ENCODE results near the gene TRIM46.
"Not testable (repeated sequence)": the region's sequence is repeated elsewhere in the genome, so short reads cannot be mapped to it uniquely, and the experiment has no call there.

TRIM46 gene

GRCh38 chr1:155210314-155211104 is 36.9 kb downstream of the TRIM46 start:
- Mint-ChIP-seq H3K36me3 (ENCODE audit: low read depth) (no peaks in the 10 kb centered on the region), H3K27me3 (ENCODE audit: low read depth, poor library complexity) (no peaks in the 10 kb centered on the region), H3K4me3 (peak overlapping the region; percentile 93), H3K9me3 (no peaks in the 10 kb centered on the region), H3K27ac (no peak overlapping the region), H3K4me1 (peaks cover 39% of the 10 kb centered on the region)
- no peak for TF ChIP-seq CTCF (IDR thresholded peaks at IDR 0.05)
- no peak for DNase-seq

DNA sequence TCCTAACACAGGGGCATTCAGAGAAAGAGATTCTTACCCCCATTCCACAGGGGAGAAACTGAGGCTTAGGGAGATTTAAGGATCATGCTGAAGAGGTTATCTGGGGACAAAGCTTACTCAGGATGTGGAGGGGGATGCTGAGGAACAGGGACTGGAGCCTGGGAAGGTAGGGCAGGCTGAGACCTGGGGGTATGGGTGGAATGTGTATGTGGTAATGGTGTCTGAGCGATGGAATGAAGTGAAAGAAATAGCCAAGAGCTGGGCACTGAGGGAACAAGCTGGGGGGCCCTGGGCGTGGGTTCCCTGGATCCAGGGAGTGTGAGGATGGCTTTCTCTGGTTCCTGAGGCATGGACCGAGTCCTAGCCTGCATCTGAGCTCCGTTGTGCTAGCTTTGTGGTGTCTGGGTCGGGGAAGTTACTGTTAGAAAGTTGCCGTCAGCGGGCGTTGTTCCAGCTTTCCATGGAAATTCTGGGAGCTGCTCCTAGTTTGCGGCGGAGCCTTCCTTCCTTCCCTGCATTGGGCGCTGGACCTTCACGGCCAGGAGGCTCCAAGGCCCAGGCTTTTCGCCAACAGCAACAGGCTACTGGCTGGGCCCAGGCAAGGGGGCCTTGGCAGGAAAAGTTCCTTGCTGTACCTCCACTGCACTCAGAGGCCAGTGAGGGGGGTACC is 37.9 kb downstream of the TRIM46 start:
- H3K27me3 Mint-ChIP-seq (ENCODE audit: low read depth, poor library complexity); H3K4me3 Mint-ChIP-seq: not testable (repeated sequence)

GRCh38 chr1:155212051-155212440 is 38.4 kb downstream of the TRIM46 start:
- H3K4me1 Mint-ChIP-seq, result peaks cover 27% of the 10 kb centered on the region
- H3K27me3 Mint-ChIP-seq (ENCODE audit: low read depth, poor library complexity); H3K4me3 Mint-ChIP-seq; H3K27ac Mint-ChIP-seq; H3K36me3 Mint-ChIP-seq (ENCODE audit: low read depth); H3K9me3 Mint-ChIP-seq; DNase-seq: not testable (repeated sequence)

More for the DNA sequence above, 37.9 kb downstream of the TRIM46 start:
- H3K36me3 Mint-ChIP-seq (ENCODE audit: low read depth); H3K9me3 Mint-ChIP-seq; H3K27ac Mint-ChIP-seq; DNase-seq: not testable (repeated sequence)
- peaks cover 33% of the 10 kb centered on the region for H3K4me1 Mint-ChIP-seq

DNA sequence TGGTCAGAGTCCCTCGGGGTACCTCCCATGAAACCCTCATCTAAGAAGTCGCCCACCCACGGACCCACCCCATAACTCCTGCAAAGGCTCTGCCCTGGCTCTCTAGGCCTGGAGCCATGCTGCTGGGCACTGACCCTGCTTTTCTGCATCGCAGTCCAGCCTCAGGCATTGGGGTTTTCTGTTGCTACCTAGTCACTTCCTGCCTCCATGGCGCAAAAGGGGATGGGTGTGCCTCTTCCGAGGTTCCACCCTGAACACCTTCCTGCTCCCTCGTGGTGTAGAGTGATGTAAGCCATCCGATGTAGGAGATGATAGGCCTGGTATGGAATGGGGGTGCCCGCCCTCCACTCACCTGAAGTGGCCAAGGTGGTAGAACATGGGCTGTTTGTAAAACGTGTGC is 41.1 kb downstream of the TRIM46 start:
- H3K27me3 Mint-ChIP-seq (ENCODE audit: low read depth, poor library complexity); H3K27ac Mint-ChIP-seq; H3K9me3 Mint-ChIP-seq; H3K36me3 Mint-ChIP-seq (ENCODE audit: low read depth); DNase-seq; H3K4me3 Mint-ChIP-seq: not testable (repeated sequence)
- H3K4me1 Mint-ChIP-seq, result peaks cover 27% of the 10 kb centered on the region

GRCh38 chr1:155218854-155219591 is 45.4 kb downstream of the TRIM46 start:
- DNase-seq, result peak; percentile 42
- H3K27me3 Mint-ChIP-seq (ENCODE audit: low read depth, poor library complexity), result no peaks in the 10 kb centered on the region
- H3K27ac Mint-ChIP-seq, result peak overlapping the region; percentile 50
- peaks cover 29% of the 10 kb centered on the region for H3K4me1 Mint-ChIP-seq
- H3K4me3 Mint-ChIP-seq, result peak overlapping the region; percentile 75
- no peaks in the 10 kb centered on the region for H3K9me3 Mint-ChIP-seq
- no peak for TF ChIP-seq CTCF (IDR thresholded peaks at IDR 0.05)
- peaks cover 5% of the 10 kb centered on the region for H3K36me3 Mint-ChIP-seq (ENCODE audit: low read depth)

DNA sequence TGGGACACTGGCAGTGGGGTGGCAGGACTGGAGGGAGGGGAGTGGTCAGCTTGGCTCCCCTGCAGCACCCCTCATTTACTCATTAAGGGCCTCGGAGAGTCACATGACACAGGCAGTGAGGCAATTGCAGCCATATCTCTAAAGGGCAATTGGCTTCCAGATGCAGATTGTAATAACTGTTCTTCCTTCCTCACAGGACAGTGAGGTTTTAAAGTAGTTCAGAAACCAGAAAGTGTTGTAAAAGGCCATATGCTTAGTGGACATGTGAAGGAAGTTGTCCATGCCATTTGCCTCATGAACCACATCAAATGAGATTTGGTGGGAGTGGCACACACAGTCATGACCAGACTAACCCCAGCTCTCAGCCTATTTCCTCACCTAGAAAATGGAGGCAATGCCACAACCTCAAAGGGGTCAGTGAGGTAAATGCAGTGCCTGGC is 46.0 kb downstream of the TRIM46 start:
- DNase-seq, result no peak
- no peaks in the 10 kb centered on the region for H3K27me3 Mint-ChIP-seq (ENCODE audit: low read depth, poor library complexity)
- peak overlapping the region; percentile 75 for H3K4me3 Mint-ChIP-seq

DNA sequence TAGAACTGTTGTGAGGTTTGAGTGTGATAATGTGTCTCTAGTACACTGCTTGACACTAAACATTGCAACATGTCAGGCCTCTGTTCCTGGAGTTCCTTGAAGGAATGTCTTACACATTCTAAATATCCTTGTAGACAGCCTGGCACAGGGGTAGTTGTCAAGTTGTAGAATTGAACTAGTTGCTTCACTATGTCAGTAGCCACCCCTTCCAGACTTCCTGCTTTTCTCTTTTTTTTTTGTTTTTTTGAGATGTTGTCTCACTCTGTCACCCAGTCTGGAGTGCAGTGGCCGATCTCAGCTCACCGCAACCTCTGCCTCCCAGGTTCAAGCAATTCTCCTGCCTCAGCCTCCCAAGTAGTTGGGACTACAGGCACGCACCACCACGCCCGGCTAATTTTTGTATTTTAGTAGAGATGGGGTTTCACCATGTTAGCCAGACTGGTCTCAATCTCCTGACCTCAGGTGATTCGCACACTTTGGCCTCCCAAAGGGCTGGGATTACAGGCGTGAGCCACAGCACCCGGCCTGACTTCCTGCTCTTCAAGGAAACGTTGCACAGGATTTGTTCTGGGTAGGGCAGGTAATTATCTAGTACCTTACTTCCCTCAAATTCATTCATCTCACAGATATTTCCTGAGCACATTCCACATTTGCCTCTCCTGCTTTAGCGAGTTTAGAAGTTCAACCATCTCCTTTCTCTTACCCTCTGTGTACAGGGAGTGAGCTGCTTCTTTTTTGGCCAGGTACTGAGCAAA is 46.7 kb downstream of the TRIM46 start:
- not testable (repeated sequence) for H3K36me3 Mint-ChIP-seq (ENCODE audit: low read depth); DNase-seq; H3K9me3 Mint-ChIP-seq; H3K4me3 Mint-ChIP-seq; H3K27me3 Mint-ChIP-seq (ENCODE audit: low read depth, poor library complexity)
- H3K4me1 Mint-ChIP-seq, result peaks cover 43% of the 10 kb centered on the region
- H3K27ac Mint-ChIP-seq, result peak overlapping the region; percentile 59

More for the DNA sequence above, 46.0 kb downstream of the TRIM46 start:
- no peaks in the 10 kb centered on the region for H3K9me3 Mint-ChIP-seq
- no peak for TF ChIP-seq CTCF (IDR thresholded peaks at IDR 0.05)
- peaks cover 9% of the 10 kb centered on the region for H3K36me3 Mint-ChIP-seq (ENCODE audit: low read depth)
- peak overlapping the region; percentile 59 for H3K27ac Mint-ChIP-seq
- H3K4me1 Mint-ChIP-seq, result peaks cover 35% of the 10 kb centered on the region

Data from nephron progenitor cell (in vitro differentiated cells).